H9 (cell line): ENCODE data around the gene BSN. TPM values are rescaled to one million over a fixed set of nuclear protein-coding genes. Genes with fewer than 3 reads are reported as not detected.
A peak's percentile ranks its signal among the peaks of the same experiment; 100 is the strongest.

ENCODE experiments used
- DNase-seq: peaks from one replicate; pipeline ENCODE4 v3.0.0-alpha.2; 2017
- H2AFZ ChIP-seq: one replicate; pipeline ENCODE4 v1.6.1; 2013; ENCODE audit warnings: mild to moderate bottlenecking, low read length, control low read depth, moderate library complexity
- H2AK5ac ChIP-seq: 2 replicates; pipeline ENCODE4 v1.6.1; 2013; ENCODE audit warnings: low read length, control low read depth, mixed read lengths; ENCODE audit not compliant: insufficient read length
- H2BK120ac ChIP-seq: one replicate; pipeline ENCODE4 v1.6.1; 2013; ENCODE audit warnings: low read depth, mild to moderate bottlenecking, low read length, control low read depth, inconsistent platforms; ENCODE audit not compliant: poor library complexity, severe bottlenecking
- H2BK12ac ChIP-seq: 2 replicates; pipeline ENCODE4 v1.6.1; 2013; ENCODE audit warnings: low read length, control low read depth, mixed read lengths, low read depth; ENCODE audit not compliant: insufficient read length
- H2BK15ac ChIP-seq: 2 replicates; pipeline ENCODE4 v1.6.1; 2013; ENCODE audit warnings: low read depth, low read length, control low read depth
- H2BK20ac ChIP-seq: one replicate; pipeline ENCODE4 v1.6.1; 2013; ENCODE audit warnings: low read depth, mild to moderate bottlenecking, low read length, control low read depth, inconsistent platforms; ENCODE audit not compliant: poor library complexity, severe bottlenecking
- H2BK5ac ChIP-seq: 2 replicates; pipeline ENCODE4 v1.6.1; 2013; ENCODE audit warnings: low read length, control low read depth, mixed read lengths; ENCODE audit not compliant: insufficient read length
- H3K14ac ChIP-seq: 2 replicates; pipeline ENCODE4 v1.6.1; 2013; ENCODE audit warnings: low read length, control low read depth; ENCODE audit not compliant: insufficient read depth
- H3K18ac ChIP-seq: 2 replicates; pipeline ENCODE4 v1.6.1; 2013; ENCODE audit warnings: low read depth, mild to moderate bottlenecking, mixed read lengths, low read length, control low read depth; ENCODE audit not compliant: insufficient read length
- H3K23ac ChIP-seq: 2 replicates; pipeline ENCODE4 v1.6.1; 2013; ENCODE audit warnings: low read length, control low read depth, mixed read lengths, low read depth; ENCODE audit not compliant: insufficient read length
- H3K23me2 ChIP-seq: 2 replicates; pipeline ENCODE4 v1.6.1; 2013; ENCODE audit warnings: low read depth, mild to moderate bottlenecking, mixed read lengths, low read length, control low read depth; ENCODE audit not compliant: insufficient read length, poor library complexity, severe bottlenecking
- H3K27ac ChIP-seq: 2 replicates; pipeline ENCODE4 v1.5.1; 2013; ENCODE audit warnings: low read length, control low read depth, mixed read lengths, low read depth; ENCODE audit not compliant: insufficient read length
- H3K27me3 ChIP-seq: 2 replicates; pipeline ENCODE4 v1.6.1; 2013; ENCODE audit warnings: low read length, control low read depth, inconsistent platforms; ENCODE audit not compliant: insufficient read depth
- H3K4ac ChIP-seq: 2 replicates; pipeline ENCODE4 v1.6.1; 2013; ENCODE audit warnings: low read depth, mild to moderate bottlenecking, control low read depth, inconsistent platforms, low read length, moderate library complexity
- H3K4me1 ChIP-seq: 2 replicates; pipeline ENCODE4 v1.6.1; 2013; ENCODE audit warnings: low read length, control low read depth, inconsistent platforms; ENCODE audit not compliant: insufficient read depth
- H3K4me2 ChIP-seq: 2 replicates; pipeline ENCODE4 v1.6.1; 2013; ENCODE audit warnings: low read length, control low read depth, mixed read lengths; ENCODE audit not compliant: insufficient read length, insufficient read depth
- H3K56ac ChIP-seq: 2 replicates; pipeline ENCODE4 v1.6.1; 2013; ENCODE audit warnings: low read depth, mild to moderate bottlenecking, mixed read lengths, low read length, control low read depth; ENCODE audit not compliant: insufficient read length
- H3K79me1 ChIP-seq: 2 replicates; pipeline ENCODE4 v1.6.1; 2013; ENCODE audit warnings: low read depth, mild to moderate bottlenecking, moderate library complexity, low read length, control low read depth, inconsistent platforms; ENCODE audit not compliant: insufficient read depth, poor library complexity, severe bottlenecking
- H3K79me2 ChIP-seq: 2 replicates; pipeline ENCODE4 v1.6.1; 2013; ENCODE audit warnings: low read length, control low read depth, inconsistent platforms; ENCODE audit not compliant: insufficient read depth
- H3K9ac ChIP-seq: 2 replicates; pipeline ENCODE4 v1.6.1; 2013; ENCODE audit warnings: low read length, control low read depth, mixed read lengths; ENCODE audit not compliant: insufficient read length; ENCODE audit errors: extremely low read depth
- H3K9me3 ChIP-seq: one replicate; pipeline ENCODE4 v1.6.1; 2013; ENCODE audit warnings: low read depth, low read length, inconsistent platforms; ENCODE audit not compliant: control insufficient read depth
- H3T11ph ChIP-seq: one replicate; pipeline ENCODE4 v1.6.1; 2013; ENCODE audit warnings: mild to moderate bottlenecking, low read length, control low read depth, inconsistent platforms
- H4K20me1 ChIP-seq: one replicate; pipeline ENCODE4 v1.6.1; 2013; ENCODE audit not compliant: control insufficient read depth, insufficient read length, insufficient read depth
- H4K5ac ChIP-seq: 2 replicates; pipeline ENCODE4 v1.6.1; 2013; ENCODE audit warnings: low read depth, mild to moderate bottlenecking, mixed read lengths, low read length, control low read depth; ENCODE audit not compliant: insufficient read length
- H4K8ac ChIP-seq: replicated peaks from 2 replicates; pipeline ENCODE4 v1.6.1; 2013; ENCODE audit warnings: low read length, control low read depth, mixed read lengths, low read depth; ENCODE audit not compliant: insufficient read length
- H4K91ac ChIP-seq: 2 replicates; pipeline ENCODE4 v1.6.1; 2013; ENCODE audit warnings: low read depth, mild to moderate bottlenecking, moderate library complexity, mixed read lengths, low read length, control low read depth; ENCODE audit not compliant: insufficient read length
- H3K27ac Mint-ChIP-seq, 3 experiments: 2 replicates in 2 of 3; 3 replicates in 1 of 3; pipeline ENCODE4 v1.8.0; 2020 to 2021; ENCODE audit warnings: mixed read lengths in 3 of 3, mild to moderate bottlenecking in 1 of 3, moderate library complexity in 1 of 3
- H3K27me3 Mint-ChIP-seq: 2 replicates; pipeline ENCODE4 v1.8.0; 2021; ENCODE audit warnings: low read depth, mild to moderate bottlenecking, moderate library complexity, mixed read lengths
- H3K36me3 Mint-ChIP-seq, 3 experiments: 2 replicates in 2 of 3; 3 replicates in 1 of 3; pipeline ENCODE4 v1.8.0; 2020 to 2021; ENCODE audit warnings: low read depth in 3 of 3, mixed read lengths in 3 of 3; ENCODE audit not compliant: insufficient read depth in 1 of 3
- H3K4me1 Mint-ChIP-seq, 2 experiments: 2 replicates each; pipeline ENCODE4 v1.8.0; 2020; ENCODE audit warnings: mixed read lengths in 2 of 2
- H3K4me3 Mint-ChIP-seq, 2 experiments: 2 replicates in 1 of 2; 3 replicates in 1 of 2; pipeline ENCODE4 v1.8.0; 2020 to 2021; ENCODE audit warnings: mild to moderate bottlenecking in 2 of 2, mixed read lengths in 2 of 2, moderate library complexity in 1 of 2
- H3K9me3 Mint-ChIP-seq, 2 experiments: 2 replicates in 1 of 2; 3 replicates in 1 of 2; pipeline ENCODE4 v1.8.0; 2020; ENCODE audit warnings: mild to moderate bottlenecking in 2 of 2, mixed read lengths in 2 of 2, moderate library complexity in 1 of 2
- WGBS: extraction: QIAGEN DNeasy Blood & Tissue Kit; methylation state at CpG from one replicate; pipeline ENCODE4 v1.1.7; 2013; ENCODE audit warnings: missing lambda C conversion rate, low lambda C conversion rate, mixed read lengths; ENCODE audit not compliant: insufficient read length; ENCODE audit errors: extremely low coverage; 5-methylcytosine and 5-hydroxymethylcytosine counted together
- total RNA-seq: library from RNA; stranded (reverse); gene quantifications from 2 replicates; pipeline ENCODE4 v1.2.1, GENCODE V29; 2021
- TF ChIP-seq, protein P1 (sequence below): fragments of 200-600 bp; sonication (generic); conservative IDR thresholded peaks from 3 replicates; pipeline ENCODE4 v1.8.0; 2021; ENCODE audit warnings: antibody characterized with exemption, mild to moderate bottlenecking

Gene BSN
- total RNA-seq, 1 experiment from 2014 or later: 2.4 TPM

GRCh38 chr3:49553324-49553691, 969 bp upstream of the BSN start:
- Histone ChIP-seq H3K4me1 (peaks cover 6% of the 10 kb centered on the region; the same call in 1 of the 2 replicates), H2BK15ac (no peak overlapping the region), H4K91ac (no peak overlapping the region), H3K56ac (no peak overlapping the region), H3K4me2 (peak overlapping the region; percentile 88), H2BK12ac (no peak overlapping the region), H3K18ac (no peak overlapping the region), H3K4ac (no peak overlapping the region), H2BK120ac (no peak overlapping the region), H3K79me1 (no peaks in the 10 kb centered on the region), H2BK20ac (no peak overlapping the region), H2BK5ac (no peak overlapping the region), H3K27me3 (no peaks in the 10 kb centered on the region), H2AFZ (no peak overlapping the region), H3K79me2 (no peaks in the 10 kb centered on the region), H3K23me2 (peaks cover 13% of the 10 kb centered on the region), H2AK5ac (no peak overlapping the region), H3K14ac (no peak overlapping the region), H3K9me3 (no peaks in the 10 kb centered on the region), H4K8ac (no peak overlapping the region), H4K20me1 (no peaks in the 10 kb centered on the region), H3K23ac (no peak overlapping the region), H3K27ac (no peak overlapping the region), H4K5ac (no peak overlapping the region), H3T11ph (no peak overlapping the region), H3K9ac (no peak overlapping the region)
- Mint-ChIP-seq H3K4me1 (peaks cover 16 to 18% of the 10 kb centered on the region in 2 experiments), H3K27ac (peak overlapping the region in 1 of 3 experiments; percentile 98; a peak in 1 of 7 replicates), H3K4me3 (peak overlapping the region; percentile 96 to 97), H3K36me3 (no peaks in the 10 kb centered on the region; a peak in 2 of 7 replicates), H3K27me3 (peaks cover 17% of the 10 kb centered on the region), H3K9me3 (no peaks in the 10 kb centered on the region)
- no peak for DNase-seq
- TF ChIP-seq, protein P1, sequence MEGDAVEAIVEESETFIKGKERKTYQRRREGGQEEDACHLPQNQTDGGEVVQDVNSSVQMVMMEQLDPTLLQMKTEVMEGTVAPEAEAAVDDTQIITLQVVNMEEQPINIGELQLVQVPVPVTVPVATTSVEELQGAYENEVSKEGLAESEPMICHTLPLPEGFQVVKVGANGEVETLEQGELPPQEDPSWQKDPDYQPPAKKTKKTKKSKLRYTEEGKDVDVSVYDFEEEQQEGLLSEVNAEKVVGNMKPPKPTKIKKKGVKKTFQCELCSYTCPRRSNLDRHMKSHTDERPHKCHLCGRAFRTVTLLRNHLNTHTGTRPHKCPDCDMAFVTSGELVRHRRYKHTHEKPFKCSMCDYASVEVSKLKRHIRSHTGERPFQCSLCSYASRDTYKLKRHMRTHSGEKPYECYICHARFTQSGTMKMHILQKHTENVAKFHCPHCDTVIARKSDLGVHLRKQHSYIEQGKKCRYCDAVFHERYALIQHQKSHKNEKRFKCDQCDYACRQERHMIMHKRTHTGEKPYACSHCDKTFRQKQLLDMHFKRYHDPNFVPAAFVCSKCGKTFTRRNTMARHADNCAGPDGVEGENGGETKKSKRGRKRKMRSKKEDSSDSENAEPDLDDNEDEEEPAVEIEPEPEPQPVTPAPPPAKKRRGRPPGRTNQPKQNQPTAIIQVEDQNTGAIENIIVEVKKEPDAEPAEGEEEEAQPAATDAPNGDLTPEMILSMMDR: no peak
- WGBS: no CpG with 5 or more reads among the region's 8 CpGs
